OCI-LY7 (cell line): ENCODE data around the gene NISCH. TPM values are rescaled to one million over a fixed set of nuclear protein-coding genes. Genes with fewer than 3 reads are reported as not detected.

ENCODE experiments used
- BruUV-seq: library from RNA; stranded (reverse); fragments of 400-500 nt; replicated peaks from 2 replicates; lab custom pipeline; 2021; lab: Mats Ljungman, UMichigan
- CTCF ChIA-PET: fragments of 300-600 bp; sonication (Branson Sonifier 250); formaldehyde crosslinking; loops from one replicate; lab custom pipeline; 2022; ENCODE audit warnings: antibody characterized with exemption; ENCODE audit not compliant: unreplicated experiment; lab: Charles Lee
- POLR2A ChIA-PET: fragments of 300-600 bp; sonication (Branson Sonifier 250); formaldehyde crosslinking; loops from one replicate; lab custom pipeline; 2022; ENCODE audit warnings: antibody characterized with exemption; lab: Charles Lee
- DNase-seq: peaks from one replicate; pipeline ENCODE4 v3.0.0-alpha.2; 2015; ENCODE audit warnings: low spot score
- H2AFZ ChIP-seq: fragments of 200-600 bp; sonication (generic), shearing (Covaris generic); 2 replicates; pipeline ENCODE4 v1.6.1; 2014; ENCODE audit warnings: mild to moderate bottlenecking, antibody characterized with exemption, low read length, moderate library complexity
- H3K27ac ChIP-seq: fragments of 200-600 bp; sonication (generic); 2 replicates; pipeline ENCODE4 v1.5.1; 2014; ENCODE audit warnings: mixed run types, low read depth, mild to moderate bottlenecking, moderate library complexity, low read length, inconsistent platforms; ENCODE audit not compliant: poor library complexity, severe bottlenecking
- H3K36me3 ChIP-seq: fragments of 200-600 bp; sonication (generic); 2 replicates; pipeline ENCODE4 v1.6.1; 2014; ENCODE audit warnings: mild to moderate bottlenecking, antibody characterized with exemption, low read length, moderate library complexity, mixed read lengths; ENCODE audit not compliant: insufficient read depth
- H3K4me1 ChIP-seq: fragments of 200-600 bp; sonication (generic); 2 replicates; pipeline ENCODE4 v1.5.1; 2014; ENCODE audit warnings: mild to moderate bottlenecking, low read length; ENCODE audit not compliant: insufficient read depth, poor library complexity, severe bottlenecking
- H3K4me2 ChIP-seq: fragments of 200-600 bp; sonication (generic); 2 replicates; pipeline ENCODE4 v1.6.1; 2014; ENCODE audit warnings: mild to moderate bottlenecking, low read length
- H3K4me3 ChIP-seq: fragments of 200-600 bp; sonication (generic); 2 replicates; pipeline ENCODE4 v1.5.1; 2014; ENCODE audit warnings: mild to moderate bottlenecking, low read depth, low read length; ENCODE audit not compliant: poor library complexity, severe bottlenecking
- H3K79me2 ChIP-seq: fragments of 200-600 bp; sonication (generic); 2 replicates; pipeline ENCODE4 v1.6.1; 2016; ENCODE audit warnings: low read depth, mild to moderate bottlenecking, low read length, moderate library complexity, mixed read lengths; ENCODE audit not compliant: insufficient read depth
- H3K9me2 ChIP-seq: fragments of 200-600 bp; sonication (generic); 2 replicates; pipeline ENCODE4 v1.6.1; 2016; ENCODE audit warnings: mild to moderate bottlenecking, low read length, mixed read lengths; ENCODE audit not compliant: insufficient read depth
- H3K9me3 ChIP-seq: fragments of 200-600 bp; sonication (generic); 2 replicates; pipeline ENCODE4 v1.6.1; 2014; ENCODE audit warnings: mild to moderate bottlenecking, mixed run types, low read length, mixed read lengths
- H4K20me1 ChIP-seq: fragments of 200-600 bp; sonication (generic); 2 replicates; pipeline ENCODE4 v1.6.1; 2014; ENCODE audit warnings: mild to moderate bottlenecking, antibody characterized with exemption, low read length, moderate library complexity, mixed read lengths; ENCODE audit not compliant: insufficient read depth
- CTCF ChIP-seq: fragments of 200-600 bp; sonication (generic); conservative IDR thresholded peaks from 2 replicates; pipeline ENCODE4 v1.5.1; 2014; ENCODE audit warnings: mild to moderate bottlenecking, antibody characterized with exemption, low read length, moderate library complexity, mixed read lengths
- EZH2phosphoT487 ChIP-seq: fragments of 200-600 bp; sonication (generic); IDR thresholded peaks from 2 replicates; pipeline ENCODE4 v1.6.1; 2018; ENCODE audit warnings: low read depth, borderline replicate concordance, mild to moderate bottlenecking, mixed run types, antibody characterized with exemption, low read length, moderate library complexity, mixed read lengths
- intact Hi-C: fragments of 100-400 bp; cut with micrococcal nuclease; formaldehyde crosslinking; loops from one replicate; pipeline ENCODE4 v1.10.0; 2022; ENCODE audit not compliant: unreplicated experiment
- total RNA-seq, 2 experiments: library from RNA; depleted of rRNA in 1 of 2; stranded (reverse); fragments of >200 nt in 1 of 2; shearing (Covaris generic) in 1 of 2; gene quantifications; 2 replicates each; pipeline ENCODE4 v1.2.3, GENCODE V29; 2014 to 2022

Gene NISCH
- total RNA-seq, 2 experiments from 2014 or later = 60.5 to 73.3 TPM

- no peaks in the 10 kb centered on the region for H3K36me3 ChIP-seq
- no peak overlapping the region for H2AFZ ChIP-seq
- H3K79me2 ChIP-seq = no peaks in the 10 kb centered on the region
- BruUV-seq = no TSS peak
- H3K4me2 ChIP-seq = no peak overlapping the region
- H3K4me3 ChIP-seq = no peak overlapping the region
- ChIA-PET POLR2A (interaction anchor here (1.2 to 2.9 kb wide), 3 partner anchors 19 to 34 kb away, joined by 3 to 8 read pairs (median 6); no protein-coding TSS in a partner anchor), CTCF (interaction anchor here (2.3 kb wide), 1 partner anchor 34 kb away, joined by 13 read pairs; no protein-coding TSS in a partner anchor)
- H3K4me1 ChIP-seq = no peaks in the 10 kb centered on the region
- intact Hi-C loops = loop anchor here (1.0 to 10.0 kb wide), 7 partner anchors 19 to 445 kb away; partner anchors contain the start of gene TLR9
- H3K9me3 ChIP-seq = no peaks in the 10 kb centered on the region
- H3K9me2 ChIP-seq = no peaks in the 10 kb centered on the region
- no peak for TF ChIP-seq EZH2phosphoT487
- TF ChIP-seq CTCF = peak; percentile 99
- no peaks in the 10 kb centered on the region for H4K20me1 ChIP-seq
- no peak overlapping the region for H3K27ac ChIP-seq
- peak; percentile 84 for DNase-seq
These were observed 8.5 kb upstream of the NISCH start for GRCh38 chr3:52446631-52447511.

- no peak overlapping the region for H3K4me3 ChIP-seq
- DNase-seq = no peak
- ChIA-PET CTCF (interaction anchor here (2.3 kb wide), 1 partner anchor 35 kb away, joined by 13 read pairs; no protein-coding TSS in a partner anchor), POLR2A (interaction anchor here (0.6 to 2.9 kb wide), 4 partner anchors 19 to 78 kb away, joined by 3 to 8 read pairs (median 5); no protein-coding TSS in a partner anchor)
- BruUV-seq = no TSS peak
- H3K9me2 ChIP-seq = no peaks in the 10 kb centered on the region
- no peak overlapping the region for H2AFZ ChIP-seq
- no peaks in the 10 kb centered on the region for H3K4me1 ChIP-seq
- no peaks in the 10 kb centered on the region for H3K36me3 ChIP-seq
- intact Hi-C loops = loop anchor here (1.0 to 10.0 kb wide), 7 partner anchors 19 to 445 kb away; partner anchors contain the start of gene TLR9
- TF ChIP-seq EZH2phosphoT487 (no peak), CTCF (no peak)
- H3K27ac ChIP-seq = no peak overlapping the region
- H3K4me2 ChIP-seq = no peak overlapping the region
- H3K79me2 ChIP-seq = no peaks in the 10 kb centered on the region
- H3K9me3 ChIP-seq = no peaks in the 10 kb centered on the region
- no peaks in the 10 kb centered on the region for H4K20me1 ChIP-seq
These were observed 7.7 kb upstream of the NISCH start for GRCh38 chr3:52447512-52448355.
